Osteoblast (primary cell): ENCODE results near the gene OTOG. TPM values are rescaled to one million over a fixed set of nuclear protein-coding genes. Genes with fewer than 3 reads are reported as not detected.
A peak's percentile ranks its signal among the peaks of the same experiment; 100 is the strongest.

Experiments used
- DNase-seq: peaks from one replicate; pipeline ENCODE4 v3.0.0; 2011; ENCODE audit warnings: low spot score, mixed read lengths; ENCODE audit not compliant: insufficient read length; ENCODE audit errors: missing footprints
- H2AFZ ChIP-seq: 2 replicates; pipeline ENCODE4 v1.6.0; 2011; ENCODE audit warnings: mild to moderate bottlenecking, low read length
- H3K27ac ChIP-seq: 2 replicates; pipeline ENCODE4 v1.5.1; 2011; ENCODE audit warnings: mild to moderate bottlenecking, low read depth, low read length, moderate library complexity
- H3K27me3 ChIP-seq: 2 replicates; pipeline ENCODE4 v1.6.0; 2012; ENCODE audit warnings: mild to moderate bottlenecking, control low read depth, inconsistent platforms, low read length, moderate library complexity; ENCODE audit not compliant: insufficient read depth
- H3K36me3 ChIP-seq: 2 replicates; pipeline ENCODE4 v1.5.1; 2011; ENCODE audit warnings: mild to moderate bottlenecking, low read length, control low read depth, moderate library complexity; ENCODE audit not compliant: insufficient read depth
- H3K4me1 ChIP-seq: 2 replicates; pipeline ENCODE4 v1.5.1; 2011; ENCODE audit warnings: mild to moderate bottlenecking, low read length, control low read depth, moderate library complexity; ENCODE audit not compliant: insufficient read depth
- H3K4me2 ChIP-seq: 2 replicates; pipeline ENCODE4 v1.6.0; 2011; ENCODE audit warnings: mild to moderate bottlenecking, low read length; ENCODE audit not compliant: insufficient read depth
- H3K4me3 ChIP-seq: fragments of 200-600 bp; sonication (generic); 3 replicates; pipeline ENCODE4 v1.5.1; 2012; ENCODE audit warnings: mild to moderate bottlenecking, low read length, inconsistent platforms; ENCODE audit not compliant: insufficient read depth
- H3K79me2 ChIP-seq: 2 replicates; pipeline ENCODE4 v1.6.0; 2012; ENCODE audit warnings: mild to moderate bottlenecking, low read length, control low read depth, inconsistent platforms; ENCODE audit not compliant: insufficient read depth
- H3K9me3 ChIP-seq: 2 replicates; pipeline ENCODE4 v1.5.1; 2011; ENCODE audit warnings: low read depth, low read length, control low read depth
- H4K20me1 ChIP-seq: 2 replicates; pipeline ENCODE4 v1.6.0; 2012; ENCODE audit warnings: mild to moderate bottlenecking, low read length, control low read depth; ENCODE audit not compliant: insufficient read depth
- CTCF ChIP-seq: IDR thresholded peaks from 2 replicates; pipeline ENCODE4 v1.5.1; 2011; ENCODE audit warnings: mild to moderate bottlenecking, low read depth, low read length, moderate library complexity; ENCODE audit errors: extremely low read depth
- total RNA-seq: library from RNA; depleted of rRNA; stranded (reverse); fragments of >200 nt; gene quantifications from 2 replicates; pipeline ENCODE4 v1.2.3, GENCODE V29; 2012

Gene OTOG
- total RNA-seq, 1 donor, result not detected

- DNase-seq, result no peak
- no peaks in the 10 kb centered on the region for H4K20me1 ChIP-seq
- no peak overlapping the region for H3K4me3 ChIP-seq
- H3K4me2 ChIP-seq, result no peak overlapping the region
- H3K36me3 ChIP-seq, result no peaks in the 10 kb centered on the region
- no peaks in the 10 kb centered on the region for H3K79me2 ChIP-seq
- peaks cover 8% of the 10 kb centered on the region for H3K4me1 ChIP-seq
- H2AFZ ChIP-seq, result no peak overlapping the region
- peaks cover 2% of the 10 kb centered on the region for H3K9me3 ChIP-seq
- TF ChIP-seq CTCF, result no peak
- H3K27ac ChIP-seq, result no peak overlapping the region
- H3K27me3 ChIP-seq, result peaks cover 4% of the 10 kb centered on the region
Measured at GRCh38 chr11:17648528-17648927, 101.5 kb downstream of the OTOG start.

- Histone ChIP-seq H3K27ac (no peak overlapping the region), H3K79me2 (no peaks in the 10 kb centered on the region), H3K4me2 (no peak overlapping the region), H3K4me3 (no peak overlapping the region), H2AFZ (no peak overlapping the region), H3K4me1 (peaks cover 8% of the 10 kb centered on the region), H3K36me3 (no peaks in the 10 kb centered on the region), H4K20me1 (no peaks in the 10 kb centered on the region), H3K27me3 (peaks cover 4% of the 10 kb centered on the region), H3K9me3 (peaks cover 2% of the 10 kb centered on the region)
- no peak for DNase-seq
- no peak for TF ChIP-seq CTCF
Measured at GRCh38 chr11:17649261-17649660, 102.2 kb downstream of the OTOG start.

GRCh38 chr11:17649696-17650095, 102.6 kb downstream of the OTOG start:
- no peak for DNase-seq
- Histone ChIP-seq H2AFZ (no peak overlapping the region), H3K79me2 (no peaks in the 10 kb centered on the region), H3K4me1 (peaks cover 8% of the 10 kb centered on the region), H3K27me3 (peaks cover 4% of the 10 kb centered on the region), H4K20me1 (no peaks in the 10 kb centered on the region), H3K9me3 (peaks cover 2% of the 10 kb centered on the region), H3K27ac (no peak overlapping the region), H3K4me3 (no peak overlapping the region), H3K4me2 (peak overlapping the region; percentile 55), H3K36me3 (no peaks in the 10 kb centered on the region)
- TF ChIP-seq CTCF, result no peak

- no peak for TF ChIP-seq CTCF
- peak overlapping the region; percentile 46 for H3K4me3 ChIP-seq
- peak; percentile 81 for DNase-seq
- H3K79me2 ChIP-seq, result no peaks in the 10 kb centered on the region
- peaks cover 4% of the 10 kb centered on the region for H3K27me3 ChIP-seq
- no peak overlapping the region for H3K27ac ChIP-seq
- no peaks in the 10 kb centered on the region for H3K36me3 ChIP-seq
- H4K20me1 ChIP-seq, result no peaks in the 10 kb centered on the region
- H2AFZ ChIP-seq, result no peak overlapping the region
- H3K4me2 ChIP-seq, result peak overlapping the region; percentile 55
- peaks cover 8% of the 10 kb centered on the region for H3K4me1 ChIP-seq
- H3K9me3 ChIP-seq, result peaks cover 2% of the 10 kb centered on the region
Measured at GRCh38 chr11:17650127-17650911, 103.3 kb downstream of the OTOG start.
